Glomerular endothelial cell (primary cell): ENCODE data around the gene FAM200A. TPM values are rescaled to one million over a fixed set of nuclear protein-coding genes. Genes with fewer than 3 reads are reported as not detected.
"Not testable (repeated sequence)": the region's sequence is repeated elsewhere in the genome, so short reads cannot be mapped to it uniquely, and the experiment has no call there.

Experiments
- DNase-seq: peaks from one replicate; pipeline ENCODE4 v3.0.0-alpha.2; 2011; ENCODE audit warnings: low read depth, low spot score; ENCODE audit errors: extremely low read depth
- total RNA-seq: library from RNA; depleted of rRNA; stranded (reverse); fragments of >200 nt; gene quantifications from 2 replicates; pipeline ENCODE4 v1.2.3, GENCODE V29; 2015

Gene FAM200A
- total RNA-seq, 1 donor from 2014 or later = 3.8 TPM

GRCh38 chr7:99504603-99505323 is 47.2 kb downstream of the FAM200A start, which contains the start of gene ZKSCAN5:
Gene ZKSCAN5 (plus strand): TSS chr7:99504662. CDS start chr7:99506045, 1,383 bp downstream.
- DNase-seq = peak; percentile 75

GRCh38 chr7:99504281-99504602 is 47.7 kb downstream of the FAM200A start:
- DNase-seq = no peak

GRCh38 chr7:99501236-99501635 is 50.7 kb downstream of the FAM200A start:
- not testable (repeated sequence) for DNase-seq

GRCh38 chr7:99500637-99501009 is 51.3 kb downstream of the FAM200A start:
- no peak for DNase-seq

- peak; percentile 44 for DNase-seq
These were observed 51.9 kb downstream of the FAM200A start, which contains the start of gene ZNF394 for GRCh38 chr7:99499721-99500636. Gene ZNF394 (minus strand): TSS chr7:99500281. CDS start chr7:99500093, 188 bp downstream.

- DNase-seq = no peak
These were observed 52.6 kb downstream of the FAM200A start for GRCh38 chr7:99499371-99499720.

GRCh38 chr7:99498546-99498944 is 53.4 kb downstream of the FAM200A start:
- DNase-seq = no peak

- DNase-seq = no peak
These were observed 54.0 kb downstream of the FAM200A start for GRCh38 chr7:99497766-99498545.

Other genes with a start within 250 kb of the FAM200A start
- gene ARPC1A, start 226.2 kb downstream of the FAM200A start, total RNA-seq = 160 and 225 TPM in 2 replicates
- gene ARPC1B, start 177.4 kb downstream of the FAM200A start, total RNA-seq = 509 and 602 TPM in 2 replicates
- gene PDAP1, start 143.5 kb downstream of the FAM200A start, total RNA-seq = 105 and 109 TPM in 2 replicates
- 82.7 and 94.0 TPM in 2 replicates for gene BUD31, start 143.1 kb downstream of the FAM200A start, total RNA-seq
- 7.6 and 14.3 TPM in 2 replicates for gene PTCD1, start 113.3 kb downstream of the FAM200A start, total RNA-seq
- 19.0 and 28.9 TPM in 2 replicates for gene CPSF4, start 113.2 kb downstream of the FAM200A start, total RNA-seq
- 876 and 1,855 TPM in 2 replicates for gene ATP5MF, start 85.9 kb downstream of the FAM200A start, total RNA-seq
- gene ZNF789, start 79.2 kb downstream of the FAM200A start, total RNA-seq = 4.7 and 11.4 TPM in 2 replicates
- gene ZNF394, start 51.8 kb downstream of the FAM200A start, total RNA-seq = 19.0 and 39.2 TPM in 2 replicates
- gene ZKSCAN5, start 47.5 kb downstream of the FAM200A start, total RNA-seq = 8.8 and 11.7 TPM in 2 replicates
- 11.3 and 12.7 TPM in 2 replicates for gene ZNF655, start 6.5 kb upstream of the FAM200A start, total RNA-seq
- not detected in 2 replicates for gene TMEM225B, start 46.2 kb upstream of the FAM200A start, total RNA-seq
- gene ZSCAN25, start 64.8 kb upstream of the FAM200A start, total RNA-seq = 7.1 and 11.3 TPM in 2 replicates
- 0.10 TPM in 1 of 2 replicates, not detected in the other for gene CYP3A5, start 127.9 kb upstream of the FAM200A start, total RNA-seq
- gene CYP3A7, start 183.1 kb upstream of the FAM200A start, total RNA-seq = not detected in 2 replicates
- not detected in 2 replicates for gene CYP3A4, start 232.1 kb upstream of the FAM200A start, total RNA-seq